Measurements from ENCODE around the gene CA5A.

Gene CA5A

GRCh38 chr16:87963400-87963799, 27.1 kb upstream of the CA5A start:
- DNase-seq (ENCODE audit: low spot score): no peak

GRCh38 chr16:87961623-87962022, 25.3 kb upstream of the CA5A start:
- no peak for DNase-seq (ENCODE audit: low spot score)

- no peak for DNase-seq (ENCODE audit: low spot score)
Measured at GRCh38 chr16:87960852-87961251, 24.5 kb upstream of the CA5A start.

GRCh38 chr16:87960296-87960695, 24.0 kb upstream of the CA5A start:
- DNase-seq (ENCODE audit: low spot score): no peak

- no peak for DNase-seq (ENCODE audit: low spot score)
Measured at GRCh38 chr16:87959391-87959990, 23.2 kb upstream of the CA5A start.

- no peak for DNase-seq (ENCODE audit: low spot score)
Measured at GRCh38 chr16:87958632-87959031, 22.3 kb upstream of the CA5A start.

GRCh38 chr16:87957296-87958094, 21.2 kb upstream of the CA5A start:
- DNase-seq (ENCODE audit: low spot score): no peak

- DNase-seq (ENCODE audit: low spot score): no peak
Measured at GRCh38 chr16:87956365-87957231, 20.3 kb upstream of the CA5A start.

- DNase-seq (ENCODE audit: low spot score): no peak
Measured at GRCh38 chr16:87956098-87956364, 19.7 kb upstream of the CA5A start.

- no peak for DNase-seq (ENCODE audit: low spot score)
Measured at GRCh38 chr16:87955302-87956097, 19.2 kb upstream of the CA5A start.

GRCh38 chr16:87954826-87955225, 18.5 kb upstream of the CA5A start:
- DNase-seq (ENCODE audit: low spot score): no peak

GRCh38 chr16:87954361-87954760, 18.0 kb upstream of the CA5A start:
- no peak for DNase-seq (ENCODE audit: low spot score)

GRCh38 chr16:87953308-87954215, 17.2 kb upstream of the CA5A start:
- DNase-seq (ENCODE audit: low spot score): no peak

GRCh38 chr16:87952751-87953150, 16.4 kb upstream of the CA5A start:
- no peak for DNase-seq (ENCODE audit: low spot score)

GRCh38 chr16:87951552-87952538, 15.5 kb upstream of the CA5A start:
- DNase-seq (ENCODE audit: low spot score): no peak

- DNase-seq (ENCODE audit: low spot score): peak; percentile 98
Measured at GRCh38 chr16:87950765-87951551, 14.6 kb upstream of the CA5A start, which contains the start of gene BANP. BANP (plus strand) TSS chr16:87951434; CDS start chr16:87975116, 23,682 bp downstream.

- no peak for DNase-seq (ENCODE audit: low spot score)
Measured at GRCh38 chr16:87949071-87949744, 12.9 kb upstream of the CA5A start.

GRCh38 chr16:87948735-87949070, 12.4 kb upstream of the CA5A start:
- DNase-seq (ENCODE audit: low spot score): no peak
